Body of pancreas (tissue), 4 donors: ENCODE data around the gene ARNT2. TPM values are rescaled to one million over a fixed set of nuclear protein-coding genes. Genes with fewer than 3 reads are reported as not detected.

Experiments used
- ATAC-seq: fragments of 150-250 bp; one replicate; pipeline ENCODE4 v1.9.1; 2016
- DNase-seq, 4 donors: peaks; one replicate each; pipeline ENCODE4 v3.0.0-alpha.2; 2019
- H3K27ac ChIP-seq, 4 donors: fragments of 200-600 bp; sonication (generic); 1 replicate in 3 of 4; 2 replicates in 1 of 4; pipeline versions ENCODE4 v1.5.1 to v1.6.1; 2016 to 2019; ENCODE audit warnings: mild to moderate bottlenecking in 1 of 4, mixed read lengths in 1 of 4, moderate library complexity in 1 of 4
- H3K27me3 ChIP-seq, 2 donors: fragments of 200-600 bp; sonication (generic); one replicate each; pipeline ENCODE4 v1.6.0; 2016; ENCODE audit warnings: mild to moderate bottlenecking in 1 of 2
- H3K36me3 ChIP-seq, 2 donors: fragments of 200-600 bp; sonication (generic); replicated peaks in 1 of 2; 2 replicates each; pipeline ENCODE4 v1.5.1; 2016; ENCODE audit warnings: low read depth in 2 of 2; ENCODE audit not compliant: insufficient read depth in 1 of 2
- H3K4me1 ChIP-seq: fragments of 200-600 bp; sonication (generic); one replicate; pipeline ENCODE4 v1.6.0; 2016
- H3K4me3 ChIP-seq, 2 donors: fragments of 200-600 bp; sonication (generic); 1 replicate in 1 of 2; 2 replicates in 1 of 2; pipeline ENCODE4 v1.5.1; 2016 to 2019
- H3K9me3 ChIP-seq, 3 donors: fragments of 200-600 bp; sonication (generic); 1 replicate in 2 of 3; 2 replicates in 1 of 3; pipeline ENCODE4 v1.5.1; 2016
- CTCF ChIP-seq, 7 experiments: fragments of 450-650 bp in 4 of 7; fragments of 200-600 bp in 3 of 7; sonication (generic) in 3 of 7; IDR thresholded peaks; one replicate each; pipeline ENCODE4 v1.5.1; 2016 to 2019; ENCODE audit warnings: antibody characterized with exemption in 7 of 7
- POLR2A ChIP-seq, 3 donors: fragments of 450-650 bp; IDR thresholded peaks; one replicate each; pipeline ENCODE4 v1.6.1; 2016; ENCODE audit warnings: antibody characterized with exemption in 3 of 3, mild to moderate bottlenecking in 2 of 3
- WGBS, 2 donors: methylation state at CpG; one replicate each; pipeline ENCODE4 v1.1.5; 2017; 5-methylcytosine and 5-hydroxymethylcytosine counted together
- intact Hi-C: fragments of 100-400 bp; cut with DNase I; formaldehyde crosslinking; loops from one replicate; pipeline ENCODE4 v1.15.1; 2023
- total RNA-seq, 2 donors: library from RNA; depleted of rRNA; stranded (reverse); fragments of >200 nt; gene quantifications; one replicate each; pipeline ENCODE4 v1.1.0, GENCODE V29; 2016

The ARNT2 gene
- total RNA-seq, 2 donors from 2014 or later: 5.3 to 5.4 TPM

- Histone ChIP-seq H3K9me3 (no peaks in the 10 kb centered on the region), H3K4me3 (no peak overlapping the region), H3K4me1 (no peaks in the 10 kb centered on the region), H3K36me3 (no peaks in the 10 kb centered on the region), H3K27ac (no peak overlapping the region), H3K27me3 (no peaks in the 10 kb centered on the region)
- 59 to 78% methylated on average over 4 of the region's 4 CpGs for WGBS, 2 donors
- intact Hi-C loops: no loop called here
- ATAC-seq: no peak
- peak in 3 of 7 experiments; percentile 14 to 50 (median 24) for TF ChIP-seq CTCF (IDR thresholded peaks at IDR 0.05)
- no peak for TF ChIP-seq POLR2A (IDR thresholded peaks at IDR 0.05)
- DNase-seq: peak in 1 of 4 donors; percentile 32
Observed at GRCh38 chr15:80512726-80513660, 108.8 kb downstream of the ARNT2 start.

DNA sequence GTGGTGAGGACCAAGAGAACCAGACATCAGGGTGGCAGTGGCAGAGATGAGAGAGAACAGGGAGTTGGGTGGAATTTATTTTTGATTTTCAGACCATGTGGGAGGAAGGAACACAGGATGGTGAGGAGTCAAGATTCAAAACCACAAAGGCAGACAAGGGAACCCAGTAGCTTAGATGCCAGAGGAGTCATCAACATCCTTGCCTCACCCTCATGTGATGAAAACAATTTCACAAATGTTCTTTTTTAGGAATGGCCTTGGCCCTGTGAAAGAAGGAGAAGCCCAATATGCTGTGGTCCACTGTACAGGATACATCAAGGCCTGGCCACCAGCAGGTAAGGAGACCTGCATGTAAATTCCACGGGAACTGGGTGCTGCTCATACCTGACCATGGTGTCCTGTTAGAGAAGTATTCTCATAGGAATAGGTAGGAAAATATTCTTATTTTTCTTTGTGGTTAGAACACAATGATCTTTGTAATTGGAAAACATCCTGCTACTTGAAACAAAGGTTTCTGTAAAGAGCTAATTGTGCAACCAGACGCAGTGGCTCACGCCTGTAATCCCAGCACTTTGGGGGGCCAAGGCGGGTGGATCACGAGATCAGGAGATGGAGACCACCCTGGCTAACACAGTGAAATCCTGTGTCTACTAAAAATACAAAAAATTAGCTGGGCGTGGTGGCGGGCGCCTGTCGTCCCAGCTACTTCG lies 110.0 kb downstream of the ARNT2 start:
- H3K27me3 ChIP-seq: no peaks in the 10 kb centered on the region
- no peak for TF ChIP-seq CTCF (IDR thresholded peaks at IDR 0.05)
- TF ChIP-seq POLR2A (IDR thresholded peaks at IDR 0.05): no peak
- DNase-seq: no peak
- no peaks in the 10 kb centered on the region for H3K4me1 ChIP-seq
- H3K36me3 ChIP-seq: no peaks in the 10 kb centered on the region
- H3K4me3 ChIP-seq: no peak overlapping the region
- intact Hi-C loops: no loop called here
- no peak for ATAC-seq
- no peak overlapping the region for H3K27ac ChIP-seq
- no peaks in the 10 kb centered on the region for H3K9me3 ChIP-seq
- 88 to 91% methylated on average over 10 of the region's 10 CpGs for WGBS, 2 donors

- Histone ChIP-seq H3K9me3 (no peaks in the 10 kb centered on the region), H3K4me1 (peaks cover 4% of the 10 kb centered on the region), H3K27me3 (no peaks in the 10 kb centered on the region), H3K4me3 (no peak overlapping the region), H3K27ac (no peak overlapping the region), H3K36me3 (no peaks in the 10 kb centered on the region)
- no peak for ATAC-seq
- no peak for DNase-seq
- TF ChIP-seq POLR2A (IDR thresholded peaks at IDR 0.05): no peak
- no peak for TF ChIP-seq CTCF (IDR thresholded peaks at IDR 0.05)
- intact Hi-C loops: no loop called here
Observed at GRCh38 chr15:80517290-80517689, 113.1 kb downstream of the ARNT2 start.

DNA sequence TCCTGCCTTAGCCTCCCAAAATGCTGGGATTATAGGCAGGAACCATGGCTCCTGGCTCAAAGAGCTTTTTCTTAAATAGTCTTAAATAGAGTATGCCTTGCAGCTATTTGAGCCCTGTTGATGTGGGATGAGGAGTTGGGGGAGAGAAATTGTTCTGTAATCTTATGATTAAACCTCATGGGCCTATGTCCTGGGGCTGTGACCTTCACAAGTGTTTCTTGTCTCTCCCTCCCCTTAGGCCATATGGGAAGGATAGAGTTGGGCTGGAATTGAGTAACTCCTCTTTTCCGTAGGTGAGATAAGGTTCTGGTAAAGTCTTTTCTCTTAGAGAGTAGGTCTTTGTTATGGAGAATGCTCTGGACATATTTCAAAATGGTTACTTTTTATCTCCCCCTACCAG lies 114.3 kb downstream of the ARNT2 start:
- H3K27me3 ChIP-seq: no peaks in the 10 kb centered on the region
- ATAC-seq: no peak
- no peaks in the 10 kb centered on the region for H3K36me3 ChIP-seq
- WGBS, 2 donors: 89 to 93% methylated on average over 1 of the region's 1 CpG
- H3K4me1 ChIP-seq: peaks cover 4% of the 10 kb centered on the region
- no peak overlapping the region for H3K27ac ChIP-seq
- no peak for DNase-seq
- no peak overlapping the region for H3K4me3 ChIP-seq
- TF ChIP-seq CTCF (IDR thresholded peaks at IDR 0.05) (no peak), POLR2A (IDR thresholded peaks at IDR 0.05) (no peak)
- intact Hi-C loops: no loop called here
- no peaks in the 10 kb centered on the region for H3K9me3 ChIP-seq
